Hindlimb muscle (tissue), 1 donor: Measurements from ENCODE around the gene TSPAN8. TPM values are rescaled to one million over a fixed set of nuclear protein-coding genes. Genes with fewer than 3 reads are reported as not detected.
A peak's percentile ranks its signal among the peaks of the same experiment; 100 is the strongest.
"Not testable (repeated sequence)": the region's sequence is repeated elsewhere in the genome, so short reads cannot be mapped to it uniquely, and the experiment has no call there.

Experiments
- DNase-seq: peaks from one replicate; pipeline ENCODE4 v3.0.0-alpha.2; 2013
- polyA plus RNA-seq: library from polyadenylated mRNA; unstranded; fragments of 120-200 nt; gene quantifications from one replicate; pipeline ENCODE4 v1.2.1, GENCODE V29; 2013; ENCODE audit not compliant: insufficient read length

TSPAN8 gene
- polyA plus RNA-seq, 1 donor: 1.3 TPM

- no peak for DNase-seq
Observed at GRCh38 chr12:71125949-71126348, 31.9 kb downstream of the TSPAN8 start.

GRCh38 chr12:71125515-71125914 is 32.3 kb downstream of the TSPAN8 start:
- DNase-seq: no peak

GRCh38 chr12:71124835-71125460 is 32.9 kb downstream of the TSPAN8 start:
- DNase-seq: no peak

GRCh38 chr12:71113148-71113547 is 44.7 kb downstream of the TSPAN8 start:
- DNase-seq: not testable (repeated sequence)

- DNase-seq: no peak
Observed at GRCh38 chr12:71109834-71110233, 48.0 kb downstream of the TSPAN8 start.

GRCh38 chr12:71108355-71108754 is 49.4 kb downstream of the TSPAN8 start:
- DNase-seq: peak; percentile 46

- peak; percentile 65 for DNase-seq
Observed at GRCh38 chr12:71107936-71108335, 49.9 kb downstream of the TSPAN8 start.

GRCh38 chr12:71105956-71106355 is 51.8 kb downstream of the TSPAN8 start:
- no peak for DNase-seq

GRCh38 chr12:71092290-71092689 is 65.5 kb downstream of the TSPAN8 start:
- no peak for DNase-seq

GRCh38 chr12:71090971-71091370 is 66.8 kb downstream of the TSPAN8 start:
- no peak for DNase-seq

GRCh38 chr12:71085575-71085974 is 72.2 kb downstream of the TSPAN8 start:
- no peak for DNase-seq

GRCh38 chr12:71075743-71076142 is 82.1 kb downstream of the TSPAN8 start:
- DNase-seq: no peak

Other genes with a start within 250 kb of the TSPAN8 start
- gene PTPRR, start 237.3 kb downstream of the TSPAN8 start, polyA plus RNA-seq: 1.5 TPM